Fibroblast of villous mesenchyme (primary cell): ENCODE results near the gene PDXK. TPM values are rescaled to one million over a fixed set of nuclear protein-coding genes. Genes with fewer than 3 reads are reported as not detected.
"Not testable (repeated sequence)": the region's sequence is repeated elsewhere in the genome, so short reads cannot be mapped to it uniquely, and the experiment has no call there.

ENCODE experiments used
- DNase-seq: peaks from one replicate; pipeline ENCODE4 v3.0.0-alpha.2; 2010; ENCODE audit warnings: low read depth
- H3K4me3 ChIP-seq: 2 replicates; pipeline ENCODE4 v1.5.1; 2011; ENCODE audit warnings: low read depth, mild to moderate bottlenecking, low read length
- total RNA-seq: library from RNA; depleted of rRNA; stranded (reverse); fragments of >200 nt; gene quantifications from 2 replicates; pipeline ENCODE4 v1.2.3, GENCODE V29; 2012
- TF ChIP-seq, protein P1 (sequence below): IDR thresholded peaks from 2 replicates; pipeline ENCODE4 v1.5.1; 2012; ENCODE audit warnings: low read depth, mild to moderate bottlenecking, low read length; ENCODE audit not compliant: insufficient read depth

The PDXK gene
- total RNA-seq, 1 donor = 88.1 TPM

DNA sequence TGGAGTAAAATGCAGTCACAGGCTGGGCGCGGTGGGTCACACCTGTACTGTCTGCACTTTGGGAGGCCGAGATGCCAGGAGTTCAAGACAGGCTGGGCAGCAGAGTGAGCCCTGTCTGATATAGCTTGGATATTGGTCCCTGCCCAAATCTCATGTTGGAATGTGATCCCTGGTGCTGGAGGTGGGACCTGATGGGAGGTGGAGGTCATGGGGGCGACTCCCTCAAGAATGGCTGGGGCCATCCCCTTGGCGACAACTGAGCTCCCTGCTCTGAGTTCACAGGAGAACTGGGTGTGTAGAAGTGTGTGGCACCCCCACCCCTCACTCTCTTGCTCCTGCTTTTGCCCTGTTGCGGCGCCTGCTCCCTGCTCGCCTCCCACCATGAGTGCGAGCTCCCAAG, 11.5 kb upstream of the PDXK start:
- DNase-seq = no peak
- no peak overlapping the region for H3K4me3 ChIP-seq
- TF ChIP-seq, protein P1, sequence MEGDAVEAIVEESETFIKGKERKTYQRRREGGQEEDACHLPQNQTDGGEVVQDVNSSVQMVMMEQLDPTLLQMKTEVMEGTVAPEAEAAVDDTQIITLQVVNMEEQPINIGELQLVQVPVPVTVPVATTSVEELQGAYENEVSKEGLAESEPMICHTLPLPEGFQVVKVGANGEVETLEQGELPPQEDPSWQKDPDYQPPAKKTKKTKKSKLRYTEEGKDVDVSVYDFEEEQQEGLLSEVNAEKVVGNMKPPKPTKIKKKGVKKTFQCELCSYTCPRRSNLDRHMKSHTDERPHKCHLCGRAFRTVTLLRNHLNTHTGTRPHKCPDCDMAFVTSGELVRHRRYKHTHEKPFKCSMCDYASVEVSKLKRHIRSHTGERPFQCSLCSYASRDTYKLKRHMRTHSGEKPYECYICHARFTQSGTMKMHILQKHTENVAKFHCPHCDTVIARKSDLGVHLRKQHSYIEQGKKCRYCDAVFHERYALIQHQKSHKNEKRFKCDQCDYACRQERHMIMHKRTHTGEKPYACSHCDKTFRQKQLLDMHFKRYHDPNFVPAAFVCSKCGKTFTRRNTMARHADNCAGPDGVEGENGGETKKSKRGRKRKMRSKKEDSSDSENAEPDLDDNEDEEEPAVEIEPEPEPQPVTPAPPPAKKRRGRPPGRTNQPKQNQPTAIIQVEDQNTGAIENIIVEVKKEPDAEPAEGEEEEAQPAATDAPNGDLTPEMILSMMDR = no peak

DNA sequence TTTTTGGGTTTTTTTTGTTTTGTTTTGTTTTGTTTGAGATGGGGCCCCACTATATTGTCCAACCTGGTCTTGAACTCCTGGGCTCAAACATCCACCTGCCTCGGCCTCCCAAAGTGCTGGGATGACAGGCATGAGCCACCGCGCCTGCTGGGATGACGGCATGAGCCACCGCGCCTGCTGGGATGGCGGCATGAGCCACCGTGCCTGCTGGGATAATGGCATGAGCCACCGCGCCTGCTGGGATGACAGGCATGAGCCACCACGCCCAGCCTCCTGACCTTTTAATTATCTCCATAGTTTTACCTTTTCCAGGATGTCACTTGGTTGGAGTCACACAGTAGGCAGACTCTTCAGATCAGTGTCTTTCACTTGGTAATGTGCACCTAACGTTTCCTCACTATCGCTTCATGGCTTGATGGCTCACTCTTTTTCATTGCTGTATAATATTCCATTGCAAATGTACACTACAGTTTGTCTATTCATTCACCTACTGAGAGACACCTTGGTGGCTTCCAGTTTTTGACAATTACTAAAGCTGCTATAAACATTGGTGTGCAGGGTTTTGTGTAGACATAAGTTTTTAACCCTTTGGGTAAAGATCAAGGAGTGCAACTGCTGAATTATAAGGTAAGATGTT, 10.1 kb upstream of the PDXK start:
- TF ChIP-seq, protein P1 = no peak
- no peak overlapping the region for H3K4me3 ChIP-seq
- DNase-seq = no peak

DNA sequence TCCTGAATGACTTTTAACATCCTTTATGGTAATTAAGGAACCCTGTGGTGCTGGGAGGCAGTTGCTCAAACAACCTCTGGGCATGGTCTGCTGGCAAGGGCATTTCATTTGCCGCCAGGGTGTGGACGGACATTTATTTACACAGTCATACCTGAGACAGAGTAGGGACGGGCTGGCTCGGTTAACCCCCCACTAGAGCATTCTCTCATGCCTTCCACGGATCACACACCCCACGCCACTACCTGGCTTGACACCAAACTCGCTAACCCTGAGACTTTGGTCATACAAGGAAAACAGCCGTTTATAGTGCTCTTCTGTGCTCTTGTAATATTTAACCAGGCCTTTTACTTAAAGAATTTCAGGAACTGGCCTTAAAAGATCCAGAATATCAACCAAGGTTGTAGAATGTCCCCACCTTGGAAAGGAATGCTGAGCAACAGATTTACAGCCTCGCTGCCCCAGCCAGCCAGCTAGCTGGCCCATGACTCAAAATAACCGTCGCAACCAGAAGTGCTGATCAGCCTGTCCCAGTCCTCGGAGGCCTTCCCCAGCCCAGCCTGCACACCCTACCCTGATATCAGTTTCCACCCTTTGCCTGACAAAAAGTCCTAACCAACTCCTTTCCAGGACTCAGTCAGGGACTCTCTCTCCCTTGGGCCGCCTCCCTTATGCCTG, 6.5 kb upstream of the PDXK start:
- no peak overlapping the region for H3K4me3 ChIP-seq
- DNase-seq = peak; percentile 37
- TF ChIP-seq, protein P1 = no peak

DNA sequence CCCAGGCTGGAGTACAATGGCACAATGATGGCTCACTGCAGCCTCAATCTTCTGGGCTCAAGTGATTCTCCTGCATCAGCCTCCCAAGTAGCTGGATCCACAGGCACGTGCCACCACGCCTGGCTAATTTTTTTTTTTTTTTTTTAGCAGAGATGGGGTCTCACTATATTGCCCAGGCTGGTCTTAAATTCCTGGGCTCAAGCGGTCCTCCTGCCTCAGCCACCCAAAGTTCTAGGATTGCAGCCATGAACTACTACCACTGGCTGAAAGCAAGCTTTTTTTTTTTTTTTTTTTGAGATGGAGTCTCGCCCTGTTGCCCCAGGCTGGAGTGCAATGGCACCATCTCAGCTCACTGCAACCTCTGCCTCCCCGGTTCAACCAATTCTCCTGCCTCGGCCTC, 5.8 kb upstream of the PDXK start:
- not testable (repeated sequence) for DNase-seq, H3K4me3 ChIP-seq

DNA sequence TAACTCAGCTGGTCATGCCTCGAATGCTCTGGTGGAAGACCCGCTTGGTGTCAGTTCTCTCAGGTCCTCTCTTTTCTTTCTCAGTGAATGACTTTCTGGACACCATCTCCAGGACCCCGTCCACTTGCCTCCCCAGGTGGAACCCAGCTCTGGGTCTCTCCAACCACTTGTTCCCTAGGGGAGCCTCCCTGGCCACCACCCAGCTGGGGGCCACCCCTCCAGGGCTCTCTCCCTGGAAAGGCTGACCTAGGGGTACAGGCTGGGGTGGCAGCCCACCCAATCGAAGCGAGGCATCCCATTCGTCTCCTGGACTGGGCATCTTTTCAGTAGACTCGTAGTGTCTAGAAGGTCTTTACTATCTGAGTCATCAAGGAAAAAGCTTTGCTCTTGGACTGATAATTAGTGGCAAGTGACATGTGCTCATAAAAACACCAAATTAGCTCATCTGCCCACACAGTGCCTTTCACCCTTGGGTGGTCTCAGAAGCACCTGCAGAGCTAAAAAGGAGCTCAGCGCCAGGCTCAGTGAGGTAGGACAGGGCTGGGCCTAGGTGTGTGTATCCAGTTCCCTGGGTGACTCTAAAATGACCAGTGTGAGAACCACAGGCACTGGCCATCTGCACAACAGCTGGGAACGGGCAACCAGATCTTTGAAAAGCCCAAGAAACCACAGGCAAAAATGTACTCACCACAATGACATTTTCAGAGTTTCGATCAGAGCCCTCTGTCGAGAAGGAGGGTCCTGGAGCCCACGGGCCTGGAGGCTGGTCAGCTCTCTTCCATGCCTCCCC, 2.4 kb upstream of the PDXK start:
- DNase-seq = peak; percentile 76
- TF ChIP-seq, protein P1 = no peak

DNA sequence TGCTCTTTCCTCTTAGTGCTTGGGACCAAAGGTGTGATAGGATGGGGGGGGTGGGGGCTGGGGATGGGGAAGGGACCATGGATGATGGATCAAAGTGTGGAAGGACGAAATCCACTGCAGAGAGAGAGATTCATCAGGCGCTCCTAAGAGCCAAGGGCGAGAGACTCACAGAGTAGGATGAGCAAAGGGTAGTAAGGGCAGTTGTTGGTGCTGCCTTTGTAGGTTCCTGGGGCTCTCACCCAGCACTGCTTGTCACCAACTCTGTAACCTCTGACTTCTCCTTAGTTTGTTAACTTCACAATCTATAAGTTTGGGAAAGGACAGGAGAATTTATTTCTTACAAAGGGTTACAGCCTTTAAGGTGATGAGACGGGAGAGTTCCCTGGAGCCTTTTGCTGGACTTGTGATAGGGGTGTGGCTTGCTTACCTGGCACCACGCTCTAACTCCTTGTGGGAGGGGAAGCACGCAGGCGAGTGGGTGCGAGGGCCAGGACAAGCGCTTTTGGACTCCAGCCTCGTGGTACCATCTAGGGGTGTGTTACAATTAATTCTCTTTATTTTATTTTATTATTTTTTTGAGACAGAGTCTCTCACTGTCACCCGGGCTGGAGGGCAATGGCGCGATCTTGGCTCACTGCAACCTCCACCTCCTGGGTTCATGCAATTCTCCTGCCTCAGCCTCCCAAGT, 1.6 kb upstream of the PDXK start:
- no peak for DNase-seq
- no peak overlapping the region for H3K4me3 ChIP-seq
- TF ChIP-seq, protein P1 = no peak

More for the DNA sequence above, 2.4 kb upstream of the PDXK start:
- no peak overlapping the region for H3K4me3 ChIP-seq
